Activated CD8-positive, alpha-beta memory T cell treated with anti-CD3 and anti-CD28 coated beads, Interleukin-2, amount 50 U/mL, for 24 hours (primary cell): ENCODE data around the gene DHRS7.
"Not testable (repeated sequence)": the region's sequence is repeated elsewhere in the genome, so short reads cannot be mapped to it uniquely, and the experiment has no call there.

ENCODE experiments used
- DNase-seq: peaks from one replicate; pipeline ENCODE4 v3.0.0-alpha.2; 2020; ENCODE audit errors: extremely low read depth

Gene DHRS7

GRCh38 chr14:60134702-60135101 lies 30.5 kb downstream of the DHRS7 start:
- DNase-seq, result no peak

GRCh38 chr14:60133487-60133886 lies 31.7 kb downstream of the DHRS7 start:
- no peak for DNase-seq

GRCh38 chr14:60125918-60126317 lies 39.3 kb downstream of the DHRS7 start:
- no peak for DNase-seq

- DNase-seq, result no peak
Measured at GRCh38 chr14:60116181-60116580, 49.0 kb downstream of the DHRS7 start.

- DNase-seq, result no peak
Measured at GRCh38 chr14:60114881-60115280, 50.3 kb downstream of the DHRS7 start.

- DNase-seq, result no peak
Measured at GRCh38 chr14:60111732-60112131, 53.5 kb downstream of the DHRS7 start.

GRCh38 chr14:60107477-60107876 lies 57.7 kb downstream of the DHRS7 start:
- DNase-seq, result no peak

- DNase-seq, result no peak
Measured at GRCh38 chr14:60106339-60106738, 58.9 kb downstream of the DHRS7 start.

GRCh38 chr14:60102389-60102788 lies 62.8 kb downstream of the DHRS7 start:
- DNase-seq, result no peak

GRCh38 chr14:60101786-60102185 lies 63.4 kb downstream of the DHRS7 start:
- no peak for DNase-seq

- DNase-seq, result not testable (repeated sequence)
Measured at GRCh38 chr14:60099855-60100254, 65.3 kb downstream of the DHRS7 start.

GRCh38 chr14:60097974-60098373 lies 67.2 kb downstream of the DHRS7 start:
- no peak for DNase-seq

- no peak for DNase-seq
Measured at GRCh38 chr14:60095781-60096450, 69.3 kb downstream of the DHRS7 start.

- DNase-seq, result no peak
Measured at GRCh38 chr14:60095231-60095630, 70.0 kb downstream of the DHRS7 start.

- DNase-seq, result no peak
Measured at GRCh38 chr14:60094306-60094897, 70.8 kb downstream of the DHRS7 start.
